OCI-LY1 (cell line): ENCODE results near the gene DDX3X.

Experiments used
- EZH2 ChIP-seq: fragments of 200-600 bp; sonication (generic), shearing (Covaris generic); IDR thresholded peaks from 2 replicates; pipeline ENCODE4 v1.8.0; 2017; ENCODE audit warnings: borderline replicate concordance, mixed run types, mild to moderate bottlenecking, antibody characterized with exemption, low read length, moderate library complexity, mixed read lengths
- TF ChIP-seq, protein P1 (sequence below): fragments of 200-600 bp; sonication (generic), shearing (Covaris generic); IDR thresholded peaks from 2 replicates; pipeline ENCODE4 v1.5.1; 2017; ENCODE audit warnings: mild to moderate bottlenecking, antibody characterized with exemption, low read length, moderate library complexity, mixed read lengths

DNA sequence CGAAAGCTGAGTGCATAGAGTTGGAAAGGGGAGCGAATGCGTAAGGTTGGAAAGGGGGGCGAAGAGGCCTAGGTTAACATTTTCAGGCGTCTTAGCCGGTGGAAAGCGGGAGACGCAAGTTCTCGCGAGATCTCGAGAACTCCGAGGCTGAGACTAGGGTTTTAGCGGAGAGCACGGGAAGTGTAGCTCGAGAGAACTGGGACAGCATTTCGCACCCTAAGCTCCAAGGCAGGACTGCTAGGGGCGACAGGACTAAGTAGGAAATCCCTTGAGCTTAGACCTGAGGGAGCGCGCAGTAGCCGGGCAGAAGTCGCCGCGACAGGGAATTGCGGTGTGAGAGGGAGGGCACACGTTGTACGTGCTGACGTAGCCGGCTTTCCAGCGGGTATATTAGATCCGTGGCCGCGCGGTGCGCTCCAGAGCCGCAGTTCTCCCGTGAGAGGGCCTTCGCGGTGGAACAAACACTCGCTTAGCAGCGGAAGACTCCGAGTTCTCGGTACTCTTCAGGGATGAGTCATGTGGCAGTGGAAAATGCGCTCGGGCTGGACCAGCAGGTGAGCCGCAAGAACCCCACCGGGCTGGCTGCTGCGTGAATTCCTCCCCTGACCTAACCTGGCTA, at the start of gene DDX3X:
- TF ChIP-seq, protein P1, sequence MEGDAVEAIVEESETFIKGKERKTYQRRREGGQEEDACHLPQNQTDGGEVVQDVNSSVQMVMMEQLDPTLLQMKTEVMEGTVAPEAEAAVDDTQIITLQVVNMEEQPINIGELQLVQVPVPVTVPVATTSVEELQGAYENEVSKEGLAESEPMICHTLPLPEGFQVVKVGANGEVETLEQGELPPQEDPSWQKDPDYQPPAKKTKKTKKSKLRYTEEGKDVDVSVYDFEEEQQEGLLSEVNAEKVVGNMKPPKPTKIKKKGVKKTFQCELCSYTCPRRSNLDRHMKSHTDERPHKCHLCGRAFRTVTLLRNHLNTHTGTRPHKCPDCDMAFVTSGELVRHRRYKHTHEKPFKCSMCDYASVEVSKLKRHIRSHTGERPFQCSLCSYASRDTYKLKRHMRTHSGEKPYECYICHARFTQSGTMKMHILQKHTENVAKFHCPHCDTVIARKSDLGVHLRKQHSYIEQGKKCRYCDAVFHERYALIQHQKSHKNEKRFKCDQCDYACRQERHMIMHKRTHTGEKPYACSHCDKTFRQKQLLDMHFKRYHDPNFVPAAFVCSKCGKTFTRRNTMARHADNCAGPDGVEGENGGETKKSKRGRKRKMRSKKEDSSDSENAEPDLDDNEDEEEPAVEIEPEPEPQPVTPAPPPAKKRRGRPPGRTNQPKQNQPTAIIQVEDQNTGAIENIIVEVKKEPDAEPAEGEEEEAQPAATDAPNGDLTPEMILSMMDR: no peak
- TF ChIP-seq EZH2: no peak
